T-helper 2 cell treated with Interferon-gamma antibody and Interleukin-4, amounts not matched to agents 5 μg/mL and 100 μg/mL, for 36 hours (primary cell): ENCODE results near the gene ARHGAP8.
"Not testable (repeated sequence)": the region's sequence is repeated elsewhere in the genome, so short reads cannot be mapped to it uniquely, and the experiment has no call there.

ENCODE experiments used
- DNase-seq: peaks from one replicate; pipeline ENCODE4 v3.0.0; 2021; ENCODE audit warnings: low spot score
- H3K27ac Mint-ChIP-seq: one replicate; pipeline ENCODE4 v1.8.0; 2021; ENCODE audit warnings: mild to moderate bottlenecking, mixed read lengths
- H3K27me3 Mint-ChIP-seq: one replicate; pipeline ENCODE4 v1.8.0; 2021; ENCODE audit warnings: low read depth, mixed read lengths
- H3K36me3 Mint-ChIP-seq: one replicate; pipeline ENCODE4 v1.8.0; 2021; ENCODE audit warnings: low read depth, mixed read lengths
- H3K4me1 Mint-ChIP-seq: one replicate; pipeline ENCODE4 v1.8.0; 2021; ENCODE audit warnings: low read depth, mixed read lengths
- H3K4me3 Mint-ChIP-seq: one replicate; pipeline ENCODE4 v1.8.0; 2022; ENCODE audit warnings: mild to moderate bottlenecking, moderate library complexity, mixed read lengths
- H3K9me3 Mint-ChIP-seq: one replicate; pipeline ENCODE4 v1.8.0; 2021; ENCODE audit warnings: mixed read lengths

ARHGAP8 gene

GRCh38 chr22:44783091-44783490 lies 30.7 kb downstream of the ARHGAP8 start:
- Mint-ChIP-seq H3K4me1 (no peaks in the 10 kb centered on the region), H3K36me3 (no peaks in the 10 kb centered on the region), H3K27ac (no peak overlapping the region), H3K4me3 (no peak overlapping the region), H3K27me3 (no peaks in the 10 kb centered on the region), H3K9me3 (no peaks in the 10 kb centered on the region)
- DNase-seq: no peak

DNA sequence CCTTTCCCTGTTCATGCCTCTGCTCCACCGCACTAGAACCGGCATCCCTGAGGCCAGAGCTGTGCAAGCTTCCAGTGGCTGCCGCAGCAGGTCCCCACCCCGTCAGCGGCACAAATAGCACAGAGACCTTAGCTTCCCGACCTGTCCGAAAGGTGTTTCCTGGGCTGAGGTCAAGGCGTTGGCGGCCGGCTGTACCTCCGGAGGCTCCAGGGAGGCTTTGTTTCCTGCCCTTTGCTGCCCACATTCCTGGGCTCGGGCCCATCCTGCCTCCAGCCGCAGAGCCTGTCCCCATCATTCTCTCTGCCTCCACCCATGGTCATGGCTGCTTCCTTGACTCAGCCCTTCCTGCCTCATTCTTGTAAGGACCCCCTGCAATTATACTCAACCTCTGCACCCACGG lies 31.2 kb downstream of the ARHGAP8 start:
- Mint-ChIP-seq H3K9me3 (no peaks in the 10 kb centered on the region), H3K4me1 (no peaks in the 10 kb centered on the region), H3K36me3 (no peaks in the 10 kb centered on the region), H3K27ac (no peak overlapping the region), H3K27me3 (no peaks in the 10 kb centered on the region), H3K4me3 (no peak overlapping the region)
- DNase-seq: no peak

DNA sequence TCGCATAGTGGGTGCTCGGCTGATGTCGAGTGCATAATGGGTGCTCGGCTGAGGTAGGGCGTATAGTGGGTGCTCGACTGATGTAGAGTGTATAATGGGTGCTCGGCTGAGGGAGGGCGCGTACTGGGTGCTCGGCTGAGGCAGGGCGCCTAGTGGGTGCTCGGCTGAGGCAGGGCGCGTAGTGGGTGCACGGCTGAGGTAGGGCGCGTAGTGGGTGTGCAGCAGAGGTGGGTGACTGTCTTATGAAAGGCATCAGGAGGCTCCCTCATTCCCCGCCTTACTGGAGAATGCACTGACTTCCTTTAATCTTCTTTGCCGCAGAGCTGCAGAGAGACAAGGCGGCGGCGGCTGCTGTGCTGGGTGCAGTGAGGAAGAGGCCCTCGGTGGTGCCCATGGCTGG lies 33.8 kb downstream of the ARHGAP8 start:
- no peak for DNase-seq
- Mint-ChIP-seq H3K4me1 (no peaks in the 10 kb centered on the region), H3K9me3 (no peaks in the 10 kb centered on the region), H3K27ac (no peak overlapping the region), H3K27me3 (no peaks in the 10 kb centered on the region), H3K36me3 (no peaks in the 10 kb centered on the region), H3K4me3 (no peak overlapping the region)

- Mint-ChIP-seq H3K27me3 (no peaks in the 10 kb centered on the region), H3K27ac (no peak overlapping the region), H3K9me3 (no peaks in the 10 kb centered on the region), H3K4me3 (no peak overlapping the region), H3K4me1 (no peaks in the 10 kb centered on the region), H3K36me3 (no peaks in the 10 kb centered on the region)
- DNase-seq: no peak
These were observed 34.2 kb downstream of the ARHGAP8 start for GRCh38 chr22:44786610-44787009.

- H3K27me3 Mint-ChIP-seq: no peaks in the 10 kb centered on the region
- no peak overlapping the region for H3K27ac Mint-ChIP-seq
- no peaks in the 10 kb centered on the region for H3K9me3 Mint-ChIP-seq
- H3K4me3 Mint-ChIP-seq: no peak overlapping the region
- no peaks in the 10 kb centered on the region for H3K36me3 Mint-ChIP-seq
- DNase-seq: no peak
- H3K4me1 Mint-ChIP-seq: no peaks in the 10 kb centered on the region
These were observed 35.5 kb downstream of the ARHGAP8 start for GRCh38 chr22:44787832-44788231.

- Mint-ChIP-seq H3K4me3 (no peak overlapping the region), H3K27ac (no peak overlapping the region), H3K36me3 (no peaks in the 10 kb centered on the region), H3K9me3 (no peaks in the 10 kb centered on the region), H3K27me3 (no peaks in the 10 kb centered on the region), H3K4me1 (no peaks in the 10 kb centered on the region)
- no peak for DNase-seq
These were observed 40.7 kb downstream of the ARHGAP8 start for GRCh38 chr22:44793106-44793505.

GRCh38 chr22:44793506-44794172 lies 41.3 kb downstream of the ARHGAP8 start:
- H3K27ac Mint-ChIP-seq: no peak overlapping the region
- H3K9me3 Mint-ChIP-seq: no peaks in the 10 kb centered on the region
- DNase-seq: no peak
- H3K27me3 Mint-ChIP-seq: no peaks in the 10 kb centered on the region
- H3K4me1 Mint-ChIP-seq: no peaks in the 10 kb centered on the region
- no peaks in the 10 kb centered on the region for H3K36me3 Mint-ChIP-seq
- H3K4me3 Mint-ChIP-seq: no peak overlapping the region

DNA sequence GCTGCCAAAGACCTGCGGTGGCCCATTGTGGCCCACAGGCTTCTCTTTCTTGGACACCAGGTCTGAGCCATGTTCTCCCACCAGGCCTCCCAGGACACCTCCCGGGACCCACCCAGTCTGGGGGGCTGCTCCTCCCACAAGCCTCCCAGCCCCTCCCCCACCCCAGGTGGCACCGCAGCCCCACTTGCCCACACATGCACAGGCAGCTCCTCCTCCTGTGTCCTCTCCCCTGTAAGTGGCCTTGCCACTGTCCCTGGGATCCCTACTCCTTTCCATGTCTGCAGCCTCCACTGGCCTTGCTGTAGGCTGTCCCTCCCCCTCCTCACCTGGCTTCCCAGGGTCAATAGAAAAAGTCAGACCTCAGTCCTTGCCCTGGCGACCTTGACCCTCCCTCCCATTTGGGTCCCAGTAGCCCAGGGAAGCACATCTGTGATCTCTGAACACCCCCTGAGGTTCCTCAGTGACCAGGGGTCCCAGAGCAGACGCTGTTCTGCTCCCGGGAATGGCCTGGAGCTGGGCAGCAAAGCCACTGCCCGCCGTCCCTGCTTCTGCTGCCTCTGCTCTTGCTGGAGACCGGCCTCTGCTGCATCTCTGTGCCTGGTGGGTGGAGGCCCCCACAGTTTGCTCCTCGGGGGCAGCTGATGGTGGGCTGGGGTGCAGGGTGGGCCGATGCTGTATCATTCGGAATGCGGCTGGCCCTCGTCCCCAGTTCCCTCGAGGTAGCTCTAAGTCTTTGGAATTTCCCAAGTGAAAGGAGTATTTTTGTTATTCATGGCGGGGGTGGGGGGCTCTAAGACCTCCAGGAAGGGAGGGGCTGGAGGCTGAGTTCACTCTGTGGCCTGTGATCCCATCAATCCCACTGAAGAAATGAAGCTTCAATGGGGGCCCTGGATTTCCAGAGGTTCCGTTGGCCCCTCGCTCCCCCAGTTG lies 43.6 kb downstream of the ARHGAP8 start:
- no peak for DNase-seq
- Mint-ChIP-seq H3K4me1 (no peaks in the 10 kb centered on the region), H3K27ac (no peak overlapping the region), H3K4me3 (no peak overlapping the region), H3K27me3 (no peaks in the 10 kb centered on the region), H3K36me3 (no peaks in the 10 kb centered on the region), H3K9me3 (no peaks in the 10 kb centered on the region)

- no peak overlapping the region for H3K4me3 Mint-ChIP-seq
- no peak for DNase-seq
- H3K36me3 Mint-ChIP-seq: no peaks in the 10 kb centered on the region
- no peak overlapping the region for H3K27ac Mint-ChIP-seq
- H3K4me1 Mint-ChIP-seq: no peaks in the 10 kb centered on the region
- no peaks in the 10 kb centered on the region for H3K9me3 Mint-ChIP-seq
- no peaks in the 10 kb centered on the region for H3K27me3 Mint-ChIP-seq
These were observed 44.9 kb downstream of the ARHGAP8 start for GRCh38 chr22:44797181-44797725.

DNA sequence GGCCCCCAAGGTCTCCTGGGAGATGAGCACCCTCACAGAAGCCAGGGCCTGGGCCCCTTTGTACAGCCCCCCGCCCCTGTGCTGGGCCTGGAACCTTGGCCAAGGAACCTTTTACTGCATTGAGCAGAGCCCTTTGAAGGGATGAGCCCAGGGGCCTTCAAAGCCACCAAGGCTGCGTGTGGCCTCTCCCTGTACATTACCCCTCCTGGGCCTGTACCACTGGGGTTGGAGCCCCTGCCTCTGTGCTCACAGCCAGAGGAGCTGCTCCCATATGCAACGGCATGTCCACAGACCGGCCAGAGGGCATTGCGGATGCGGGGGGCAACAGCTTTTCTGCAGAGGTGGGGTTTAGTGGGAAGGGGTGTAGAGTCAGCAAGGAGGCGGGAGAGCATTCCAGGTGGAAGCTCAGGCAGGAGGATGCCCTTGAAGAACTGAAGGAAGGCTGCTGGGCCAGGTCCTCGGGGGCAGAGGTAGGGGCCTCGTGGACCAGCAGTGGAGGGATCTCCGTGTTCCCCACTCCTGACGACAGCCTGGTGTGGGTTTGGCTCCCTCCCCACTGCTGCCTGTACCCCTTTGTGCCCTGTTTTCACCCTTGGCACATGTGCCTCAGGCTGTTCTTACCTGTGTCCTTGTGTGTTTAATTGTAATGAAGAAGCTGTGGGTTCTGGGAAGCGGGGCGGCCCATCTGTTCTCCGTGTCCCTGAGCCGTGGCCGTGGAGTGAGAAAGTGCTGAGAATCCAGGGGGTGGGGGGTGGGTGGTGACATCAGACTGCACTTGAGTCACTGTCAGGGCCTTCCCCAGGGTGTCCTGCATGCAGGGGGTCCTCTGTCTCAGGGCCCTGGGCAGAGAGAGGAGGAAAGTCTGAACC lies 46.9 kb downstream of the ARHGAP8 start:
- no peaks in the 10 kb centered on the region for H3K9me3 Mint-ChIP-seq
- H3K27ac Mint-ChIP-seq: no peak overlapping the region
- no peak overlapping the region for H3K4me3 Mint-ChIP-seq
- no peaks in the 10 kb centered on the region for H3K27me3 Mint-ChIP-seq
- DNase-seq: no peak
- H3K4me1 Mint-ChIP-seq: no peaks in the 10 kb centered on the region
- H3K36me3 Mint-ChIP-seq: no peaks in the 10 kb centered on the region

- H3K9me3 Mint-ChIP-seq, DNase-seq, H3K27me3 Mint-ChIP-seq, H3K27ac Mint-ChIP-seq, H3K36me3 Mint-ChIP-seq, H3K4me1 Mint-ChIP-seq, H3K4me3 Mint-ChIP-seq: not testable (repeated sequence)
These were observed 47.7 kb downstream of the ARHGAP8 start for GRCh38 chr22:44799946-44800634.

- H3K9me3 Mint-ChIP-seq: no peaks in the 10 kb centered on the region
- H3K4me3 Mint-ChIP-seq: no peak overlapping the region
- H3K36me3 Mint-ChIP-seq: no peaks in the 10 kb centered on the region
These were observed 49.1 kb downstream of the ARHGAP8 start for GRCh38 chr22:44801476-44801875.

DNA sequence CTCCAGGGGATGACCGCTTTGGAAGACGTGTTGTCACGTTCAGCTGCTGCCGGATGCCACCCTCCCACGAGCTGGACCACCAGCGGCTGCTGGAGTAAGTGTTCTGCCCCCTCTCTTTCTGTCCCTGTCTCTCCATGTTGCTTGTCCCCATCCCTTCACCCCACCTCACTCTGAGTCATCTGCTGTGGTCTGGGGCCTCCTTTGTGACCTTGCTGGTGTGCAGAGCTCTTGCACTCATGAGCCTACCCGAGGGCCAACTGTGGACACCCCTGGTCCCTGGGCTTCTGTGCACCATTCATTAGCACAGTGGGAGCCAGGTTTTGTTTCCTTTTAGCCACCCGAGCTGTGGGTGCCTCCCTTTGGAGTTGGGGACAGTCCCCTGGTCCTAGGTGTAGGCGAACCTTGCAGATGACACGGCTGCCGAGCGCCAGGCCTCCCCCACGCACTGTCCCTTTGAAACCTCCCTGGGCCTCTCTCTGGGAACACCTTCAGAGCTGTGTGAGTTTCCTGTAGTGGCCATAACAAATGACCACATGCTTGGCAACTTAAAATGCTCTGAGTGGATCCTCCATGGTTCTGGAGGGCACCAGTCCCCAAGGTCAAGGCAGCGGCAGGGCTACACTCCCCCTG lies 49.8 kb downstream of the ARHGAP8 start:
- Mint-ChIP-seq H3K9me3 (no peaks in the 10 kb centered on the region), H3K4me3 (no peak overlapping the region), H3K27me3 (peaks cover 3% of the 10 kb centered on the region), H3K4me1 (no peaks in the 10 kb centered on the region), H3K36me3 (no peaks in the 10 kb centered on the region), H3K27ac (no peak overlapping the region)
- DNase-seq: no peak

More at GRCh38 chr22:44801476-44801875, 49.1 kb downstream of the ARHGAP8 start:
- no peak for DNase-seq
- no peak overlapping the region for H3K27ac Mint-ChIP-seq
- peaks cover 3% of the 10 kb centered on the region for H3K27me3 Mint-ChIP-seq
- no peaks in the 10 kb centered on the region for H3K4me1 Mint-ChIP-seq
